Esophagus muscularis mucosa (tissue), 3 donors: Measurements from ENCODE around the gene TTC23L.

ENCODE experiments used
- CTCF ChIP-seq, 3 experiments: fragments of 200-600 bp in 2 of 3; fragments of 450-650 bp in 1 of 3; sonication (generic) in 2 of 3; IDR thresholded peaks; one replicate each; pipeline ENCODE4 v1.5.1; 2017 to 2019; ENCODE audit warnings: antibody characterized with exemption in 3 of 3, mild to moderate bottlenecking in 2 of 3, moderate library complexity in 1 of 3
- POLR2AphosphoS5 ChIP-seq, 2 donors: sonication (generic); formaldehyde crosslinking; IDR thresholded peaks; one replicate each; pipeline ENCODE4 v1.6.1; 2017; ENCODE audit warnings: antibody characterized with exemption in 2 of 2

- TF ChIP-seq CTCF (IDR thresholded peaks at IDR 0.05): no peak
- TF ChIP-seq POLR2AphosphoS5 (IDR thresholded peaks at IDR 0.05): no peak
Observed at GRCh38 chr5:34842554-34842953, 3.6 kb downstream of the TTC23L start.
